ENCODE data around the gene FGR. TPM values are rescaled to one million over a fixed set of nuclear protein-coding genes. Genes with fewer than 3 reads are reported as not detected.

Gene FGR
- total RNA-seq, 1 donor from 2014 or later: not detected

GRCh38 chr1:27603309-27603680 lies 31.7 kb downstream of the FGR start:
- TF ChIP-seq EZH2 (IDR thresholded peaks at IDR 0.05; ENCODE audit: insufficient read depth, low read length) (no peak), CTCF (IDR thresholded peaks at IDR 0.05; ENCODE audit: insufficient read depth, low read depth, low read length) (no peak)
- Histone ChIP-seq H3K4me1 (ENCODE audit: insufficient read depth, low read length) (peaks cover 50% of the 10 kb centered on the region), H3K27ac (ENCODE audit: low read depth, low read length) (peak overlapping the region; percentile 53), H3K4me2 (ENCODE audit: low read length) (peak overlapping the region; percentile 97), H3K27me3 (ENCODE audit: insufficient read depth, low read length) (no peaks in the 10 kb centered on the region), H3K9me3 (ENCODE audit: insufficient read depth, low read depth, low read length) (no peaks in the 10 kb centered on the region), H2AFZ (ENCODE audit: low read depth, low read length) (peak overlapping the region; percentile 36), H3K4me3 (ENCODE audit: insufficient read depth, low read depth, low read length) (peak overlapping the region; percentile 72), H3K79me2 (ENCODE audit: insufficient read depth, low read length) (peaks cover 49% of the 10 kb centered on the region), H3K9ac (ENCODE audit: low read length) (peak overlapping the region; percentile 81), H3K36me3 (ENCODE audit: insufficient read depth, low read length) (no peaks in the 10 kb centered on the region), H4K20me1 (ENCODE audit: insufficient read depth, low read length) (peaks cover 45% of the 10 kb centered on the region)
- H3K36me3 Mint-ChIP-seq (ENCODE audit: low read depth, unreplicated experiment): no peaks in the 10 kb centered on the region
- H3K27ac Mint-ChIP-seq (ENCODE audit: unreplicated experiment): no peak overlapping the region
- no peak for FAIRE-seq
- H3K27me3 Mint-ChIP-seq (ENCODE audit: low read depth, unreplicated experiment): no peaks in the 10 kb centered on the region
- H3K4me1 Mint-ChIP-seq (ENCODE audit: low read depth, unreplicated experiment): peaks cover 48% of the 10 kb centered on the region
- peak overlapping the region; percentile 93 for H3K4me3 Mint-ChIP-seq (ENCODE audit: unreplicated experiment)
- H3K9me3 Mint-ChIP-seq (ENCODE audit: unreplicated experiment): no peaks in the 10 kb centered on the region
- DNase-seq (ENCODE audit: low read depth): no peak

- FAIRE-seq (no peak), DNase-seq (ENCODE audit: low read depth) (no peak)
- peaks cover 56% of the 10 kb centered on the region for H3K4me1 ChIP-seq (ENCODE audit: insufficient read depth, low read length)
- Mint-ChIP-seq H3K4me3 (ENCODE audit: unreplicated experiment) (peak overlapping the region; percentile 94), H3K27ac (ENCODE audit: unreplicated experiment) (peak overlapping the region; percentile 18), H3K27me3 (ENCODE audit: low read depth, unreplicated experiment) (no peaks in the 10 kb centered on the region), H3K9me3 (ENCODE audit: unreplicated experiment) (no peaks in the 10 kb centered on the region), H3K36me3 (ENCODE audit: low read depth, unreplicated experiment) (no peaks in the 10 kb centered on the region), H3K4me1 (ENCODE audit: low read depth, unreplicated experiment) (peaks cover 46% of the 10 kb centered on the region)
- no peaks in the 10 kb centered on the region for H3K9me3 ChIP-seq (ENCODE audit: insufficient read depth, low read depth, low read length)
- peak overlapping the region; percentile 53 for H3K27ac ChIP-seq (ENCODE audit: low read depth, low read length)
- H3K79me2 ChIP-seq (ENCODE audit: insufficient read depth, low read length): peaks cover 55% of the 10 kb centered on the region
- H3K9ac ChIP-seq (ENCODE audit: low read length): peak overlapping the region; percentile 81
- H2AFZ ChIP-seq (ENCODE audit: low read depth, low read length): peak overlapping the region; percentile 36
- H4K20me1 ChIP-seq (ENCODE audit: insufficient read depth, low read length): peaks cover 51% of the 10 kb centered on the region
- H3K27me3 ChIP-seq (ENCODE audit: insufficient read depth, low read length): no peaks in the 10 kb centered on the region
- H3K36me3 ChIP-seq (ENCODE audit: insufficient read depth, low read length): no peaks in the 10 kb centered on the region
- peak overlapping the region; percentile 97 for H3K4me2 ChIP-seq (ENCODE audit: low read length)
- TF ChIP-seq CTCF (IDR thresholded peaks at IDR 0.05; ENCODE audit: insufficient read depth, low read depth, low read length) (no peak), EZH2 (IDR thresholded peaks at IDR 0.05; ENCODE audit: insufficient read depth, low read length) (no peak)
- peak overlapping the region; percentile 72 for H3K4me3 ChIP-seq (ENCODE audit: insufficient read depth, low read depth, low read length)
Observed at GRCh38 chr1:27602462-27603308, 32.3 kb downstream of the FGR start.

Measured in astrocyte (in vitro differentiated cells and primary cell).